Measurements from ENCODE around the gene CRTC2.

DNA sequence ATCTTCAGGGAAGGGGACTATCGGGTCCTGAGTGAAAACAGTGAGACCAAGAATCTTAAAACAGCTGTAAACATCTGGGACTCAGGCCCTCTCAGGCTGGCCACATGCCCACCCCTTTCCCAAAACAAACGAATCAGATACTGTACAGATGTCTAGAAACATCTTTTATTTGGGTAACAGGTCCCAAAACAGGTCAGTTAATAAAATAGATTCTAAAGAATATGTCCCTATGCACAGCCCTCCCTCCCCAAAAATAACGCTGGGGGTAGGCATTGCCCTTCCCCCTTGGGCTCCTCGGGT lies 499 bp upstream of the CRTC2 start:
- no peak for TF ChIP-seq POLR2A (IDR thresholded peaks at IDR 0.05)
- TF ChIP-seq, protein P1, sequence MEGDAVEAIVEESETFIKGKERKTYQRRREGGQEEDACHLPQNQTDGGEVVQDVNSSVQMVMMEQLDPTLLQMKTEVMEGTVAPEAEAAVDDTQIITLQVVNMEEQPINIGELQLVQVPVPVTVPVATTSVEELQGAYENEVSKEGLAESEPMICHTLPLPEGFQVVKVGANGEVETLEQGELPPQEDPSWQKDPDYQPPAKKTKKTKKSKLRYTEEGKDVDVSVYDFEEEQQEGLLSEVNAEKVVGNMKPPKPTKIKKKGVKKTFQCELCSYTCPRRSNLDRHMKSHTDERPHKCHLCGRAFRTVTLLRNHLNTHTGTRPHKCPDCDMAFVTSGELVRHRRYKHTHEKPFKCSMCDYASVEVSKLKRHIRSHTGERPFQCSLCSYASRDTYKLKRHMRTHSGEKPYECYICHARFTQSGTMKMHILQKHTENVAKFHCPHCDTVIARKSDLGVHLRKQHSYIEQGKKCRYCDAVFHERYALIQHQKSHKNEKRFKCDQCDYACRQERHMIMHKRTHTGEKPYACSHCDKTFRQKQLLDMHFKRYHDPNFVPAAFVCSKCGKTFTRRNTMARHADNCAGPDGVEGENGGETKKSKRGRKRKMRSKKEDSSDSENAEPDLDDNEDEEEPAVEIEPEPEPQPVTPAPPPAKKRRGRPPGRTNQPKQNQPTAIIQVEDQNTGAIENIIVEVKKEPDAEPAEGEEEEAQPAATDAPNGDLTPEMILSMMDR (IDR thresholded peaks at IDR 0.05) = no peak
